Heart right ventricle (tissue), 16 donors: Measurements from ENCODE around the gene ITGB1BP2. TPM values are rescaled to one million over a fixed set of nuclear protein-coding genes. Genes with fewer than 3 reads are reported as not detected.
"Not testable (repeated sequence)": the region's sequence is repeated elsewhere in the genome, so short reads cannot be mapped to it uniquely, and the experiment has no call there.

ENCODE experiments used
- ATAC-seq, 8 donors: fragments of 200-7000 bp; cut with Tn5 transposase; one replicate each; pipeline ENCODE4 v1.9.1; 2020; ENCODE audit warnings: mild to moderate bottlenecking in 8 of 8, moderate library complexity in 8 of 8, moderate number of reproducible peaks in 1 of 8
- DNase-seq, 2 donors: peaks; one replicate each; pipeline ENCODE4 v3.0.0-alpha.2; 2020
- H3K27ac ChIP-seq, 10 donors: fragments of 200-600 bp; sonication (generic) in 2 of 10; one replicate each; pipeline versions ENCODE4 v1.5.0 to v1.8.0; 2020 to 2022; ENCODE audit warnings: mild to moderate bottlenecking in 3 of 10
- H3K27me3 ChIP-seq, 7 donors: fragments of 200-600 bp; one replicate each; pipeline ENCODE4 v1.8.0; 2021 to 2022; ENCODE audit warnings: mild to moderate bottlenecking in 2 of 7
- H3K36me3 ChIP-seq, 9 donors: fragments of 200-600 bp; sonication (generic) in 1 of 9; one replicate each; pipeline versions ENCODE4 v1.5.0 to v1.8.0; 2020 to 2022; ENCODE audit warnings: mild to moderate bottlenecking in 2 of 9
- H3K4me1 ChIP-seq, 9 donors: fragments of 200-600 bp; sonication (generic) in 1 of 9; one replicate each; pipeline versions ENCODE4 v1.5.0 to v1.8.0; 2020 to 2022; ENCODE audit warnings: mild to moderate bottlenecking in 4 of 9
- H3K4me3 ChIP-seq, 10 donors: fragments of 200-600 bp; sonication (generic) in 2 of 10; one replicate each; pipeline versions ENCODE4 v1.5.0 to v1.8.0; 2020 to 2022; ENCODE audit warnings: mild to moderate bottlenecking in 7 of 10, moderate library complexity in 2 of 10
- H3K9me3 ChIP-seq, 11 donors: fragments of 200-600 bp in 10 of 11; sonication (generic) in 2 of 11; one replicate each; pipeline versions ENCODE4 v1.5.0 to v1.8.0; 2013 to 2022; ENCODE audit warnings: mild to moderate bottlenecking in 2 of 11, control low read depth in 1 of 11, moderate library complexity in 1 of 11
- CTCF ChIP-seq, 9 donors: fragments of 200-600 bp; sonication (generic) in 2 of 9; IDR thresholded peaks; one replicate each; pipeline versions ENCODE4 v1.5.0 to v1.8.0; 2021 to 2022; ENCODE audit warnings: antibody characterized with exemption in 9 of 9, mild to moderate bottlenecking in 5 of 9, moderate library complexity in 1 of 9
- WGBS, 2 donors: extraction: QIAGEN DNeasy Blood & Tissue Kit; methylation state at CpG; one replicate each; pipeline ENCODE4 v1.1.7; 2013; ENCODE audit warnings: inconsistent platforms in 1 of 2; 5-methylcytosine and 5-hydroxymethylcytosine counted together
- intact Hi-C, 10 donors: fragments of 100-400 bp; cut with DNase I; formaldehyde crosslinking; loops; one replicate each; pipeline versions ENCODE4 v1.11.1 to v1.14.2; 2022
- polyA plus RNA-seq, 2 donors: library from polyadenylated mRNA; stranded (reverse); fragments of 200-250 nt; gene quantifications; one replicate each; pipeline ENCODE4 v1.2.3, GENCODE V29; 2013
- total RNA-seq, 10 donors: library from RNA; stranded (reverse); fragmentation: NEBNext Ultra II Directional in 3 of 10; extraction: Animal tissue kit (Norgen Biotek cat#: 25700) in 3 of 10; gene quantifications; one replicate each; pipeline versions ENCODE4 v1.2.1 to v1.2.4, GENCODE V29; 2021 to 2023
- donor health status: Arrhythmogenic right ventricular cardiomyopathy.
- donor health status: ischemic (EF 13 %, LVEDD 7.1; RV severe dilation, severe dysfunction).
- donor health status: healthy with polysubstance abuse.
- donor health status: DM: no; HTN: yes; CAD: no.
- donor health status: DM: no; HTN: no; CAD: no.
- donor health status: ischemic (EF 25% LVEDD 6.9; RV normal size, moderate dysfunction).
- donor health status: ischemic (EF 25% LVEDD 5.7; RV mildly dilated, moderate dysfunction).
- donor health status: healthy.
- donor health status: DM: yes; HTN: yes; CAD: no.
- donor health status: Ischemic cardiomyopathy.
- donor health status: ischemic (EF 35%, LVEDD 5.7; RV mildly dilated, moderate dysfunction).
- donor health status: nonischemic (EF 11% LVEDD 7.7; RV severe dilation, severe dysfunction).
- donor health status: DM: yes; HTN: yes; CAD: no.
- donor health status: PGD.
- donor health status: ischemic (EF 29% LVEDD 5.4; RV normal size, mild dysfunction).
- donor health status: nonischemic (EF 23%, LVEDD 6.1; RV moderate dilation, normal function).

Gene ITGB1BP2
- total and polyA plus RNA-seq, 12 donors: 45.9 to 150 (median 94.1) TPM

- TF ChIP-seq CTCF (IDR thresholded peaks at IDR 0.05): no peak
- peaks cover 0 to 11% (median 0%) of the 10 kb centered on the region in 7 donors for H3K27me3 ChIP-seq
- no peaks in the 10 kb centered on the region for H3K9me3 ChIP-seq
- H3K4me1 ChIP-seq: peaks cover 0 to 14% (median 6%) of the 10 kb centered on the region in 9 donors
- intact Hi-C loops: loop anchor here in 3 of 10 donors (2.0 to 10.0 kb wide), 4 partner anchors 28 to 113 kb away; partner anchors contain the start of genes TAF1 (in 2 of the 3) and NONO (in 1 of the 3)
- peak within 1 kb of the TSS; percentile 79 to 92 (median 87) for H3K27ac ChIP-seq
- peak within 1 kb of the TSS; percentile 40 to 83 (median 72) for H3K4me3 ChIP-seq
- peak; percentile 84 to 87 for DNase-seq
- peaks cover 0 to 14% (median 0%) of the 10 kb centered on the region in 9 donors for H3K36me3 ChIP-seq
- peak; percentile 94 to 98 (median 97) for ATAC-seq
- 0 to 1% methylated on average over 45 to 54 of the region's 54 CpGs for WGBS, 2 donors
Measured at GRCh38 chrX:71254092-71254963, 47.2 kb upstream of the ITGB1BP2 start, which contains the start of gene ZMYM3. Gene ZMYM3 (minus strand): TSS chrX:71254140. CDS start chrX:71253255, 885 bp downstream.

DNA sequence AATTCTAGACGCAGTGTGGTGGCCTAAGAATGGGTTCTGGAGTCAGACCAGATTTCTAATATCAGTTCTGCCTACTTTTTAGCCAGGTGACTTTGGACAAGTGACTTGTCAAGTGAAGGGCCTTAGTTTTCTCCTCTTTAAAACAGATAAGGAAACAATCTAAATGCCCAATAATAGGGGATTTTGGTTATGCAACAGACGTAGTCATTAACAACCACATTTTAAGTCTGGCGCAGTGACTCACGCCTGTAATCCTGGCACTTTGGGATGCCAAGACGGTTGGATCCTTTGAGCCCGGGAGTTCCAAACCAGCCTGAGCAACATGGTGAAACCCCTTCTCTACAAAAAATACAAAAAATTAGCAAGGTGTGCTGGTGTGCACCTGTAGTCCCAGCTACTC lies 45.5 kb upstream of the ITGB1BP2 start:
- intact Hi-C loops: loop anchor here in 1 of 10 donors (10.0 kb wide), 1 partner anchor 109 kb away; the partner anchor contains the start of gene TAF1
- WGBS, 2 donors: 79 to 80% methylated on average over 6 of the region's 6 CpGs

DNA sequence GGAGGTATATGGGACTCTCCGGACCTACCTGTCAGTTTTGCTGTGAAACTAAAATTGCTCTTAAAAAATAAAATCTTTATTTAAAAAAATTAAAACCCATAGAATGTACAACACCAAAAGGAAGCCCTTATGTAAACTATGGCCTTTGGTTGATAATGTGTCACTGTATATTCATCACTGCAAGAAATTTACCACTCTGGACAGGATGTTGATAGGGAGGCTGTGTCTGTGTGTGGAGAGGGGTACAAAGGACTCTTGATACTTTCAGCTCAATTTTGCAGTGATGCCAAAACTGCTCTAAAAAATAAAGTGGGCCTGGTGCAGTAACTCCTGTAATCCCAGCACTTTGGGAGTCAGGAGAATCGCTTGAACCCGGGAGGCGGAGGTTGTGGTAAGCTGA lies 44.7 kb upstream of the ITGB1BP2 start:
- intact Hi-C loops: loop anchor here in 1 of 10 donors (10.0 kb wide), 1 partner anchor 108 kb away; the partner anchor contains the start of gene TAF1
- peaks cover 0 to 14% (median 6%) of the 10 kb centered on the region in 9 donors for H3K4me1 ChIP-seq
- H3K4me3 ChIP-seq: no peak overlapping the region
- ATAC-seq: no peak
- no peaks in the 10 kb centered on the region for H3K36me3 ChIP-seq
- TF ChIP-seq CTCF (IDR thresholded peaks at IDR 0.05): no peak
- no peak overlapping the region for H3K27ac ChIP-seq
- WGBS, 2 donors: 90 to 94% methylated on average over 4 of the region's 4 CpGs
- peaks cover 0 to 11% (median 0%) of the 10 kb centered on the region in 7 donors for H3K27me3 ChIP-seq
- no peaks in the 10 kb centered on the region for H3K9me3 ChIP-seq
- no peak for DNase-seq

More for the DNA sequence above, 45.5 kb upstream of the ITGB1BP2 start:
- no peaks in the 10 kb centered on the region for H3K9me3 ChIP-seq
- H3K4me3 ChIP-seq: no peak overlapping the region
- H3K27me3 ChIP-seq: peaks cover 0 to 11% (median 0%) of the 10 kb centered on the region in 7 donors
- ATAC-seq (no peak), DNase-seq (no peak)
- H3K27ac ChIP-seq: peak overlapping the region in 3 of 10 donors; percentile 87 to 92 (median 89)
- no peaks in the 10 kb centered on the region for H3K36me3 ChIP-seq
- H3K4me1 ChIP-seq: peaks cover 0 to 14% (median 6%) of the 10 kb centered on the region in 9 donors
- TF ChIP-seq CTCF (IDR thresholded peaks at IDR 0.05): no peak

DNA sequence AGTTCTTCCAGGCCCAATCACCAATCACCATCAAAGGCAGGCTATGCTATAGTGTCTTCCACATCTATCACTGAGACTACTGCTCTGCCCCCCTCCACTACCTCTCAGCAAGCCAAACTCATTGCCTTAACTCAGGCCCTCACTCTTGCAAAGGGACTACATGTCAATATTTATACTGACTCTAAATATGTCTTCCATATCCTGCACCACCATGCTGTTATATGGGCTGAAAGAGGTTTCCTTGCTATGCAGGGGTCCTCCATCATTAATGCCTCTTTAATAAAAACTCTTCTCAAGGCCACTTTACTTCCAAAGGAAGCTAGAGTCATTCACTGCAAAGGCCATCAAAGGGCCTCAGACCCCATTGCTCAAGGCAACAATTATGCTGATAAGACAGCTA lies 32.9 kb upstream of the ITGB1BP2 start:
- H3K36me3 ChIP-seq, H3K4me1 ChIP-seq, H3K4me3 ChIP-seq, DNase-seq, H3K27me3 ChIP-seq, H3K9me3 ChIP-seq, ATAC-seq, intact Hi-C loops, H3K27ac ChIP-seq: not testable (repeated sequence)
